Gastroesophageal sphincter (tissue), 4 donors: ENCODE data around the gene COL28A1. TPM values are rescaled to one million over a fixed set of nuclear protein-coding genes. Genes with fewer than 3 reads are reported as not detected.
"Not testable (repeated sequence)": the region's sequence is repeated elsewhere in the genome, so short reads cannot be mapped to it uniquely, and the experiment has no call there.

Experiments
- ATAC-seq: fragments of 150-250 bp; one replicate; pipeline ENCODE4 v1.9.1; 2016; ENCODE audit warnings: mild to moderate bottlenecking, moderate library complexity
- H3K27ac ChIP-seq, 4 donors: fragments of 200-600 bp; sonication (generic) in 3 of 4; 1 replicate in 3 of 4; 2 replicates in 1 of 4; pipeline ENCODE4 v1.5.1; 2016 to 2019
- H3K27me3 ChIP-seq: fragments of 200-600 bp; sonication (generic); one replicate; pipeline ENCODE4 v1.5.1; 2019
- H3K36me3 ChIP-seq, 2 donors: fragments of 200-600 bp; sonication (generic); one replicate each; pipeline ENCODE4 v1.5.1; 2019; ENCODE audit warnings: control low read depth in 1 of 2
- H3K4me1 ChIP-seq, 3 donors: fragments of 200-600 bp; sonication (generic); 1 replicate in 2 of 3; 2 replicates in 1 of 3; pipeline ENCODE4 v1.5.1; 2016 to 2019; ENCODE audit warnings: control low read depth in 2 of 3
- H3K4me3 ChIP-seq, 2 donors: fragments of 200-600 bp; sonication (generic); one replicate each; pipeline ENCODE4 v1.5.1; 2019; ENCODE audit warnings: mild to moderate bottlenecking in 1 of 2, moderate library complexity in 1 of 2
- H3K9me3 ChIP-seq, 3 donors: fragments of 200-600 bp; sonication (generic); one replicate each; pipeline ENCODE4 v1.5.1; 2017 to 2019; ENCODE audit warnings: control low read depth in 2 of 3
- CTCF ChIP-seq, 4 experiments: fragments of 200-600 bp in 2 of 4; fragments of 450-650 bp in 2 of 4; sonication (generic) in 1 of 4; IDR thresholded peaks; one replicate each; pipeline ENCODE4 v1.5.1; 2017 to 2019; ENCODE audit warnings: antibody characterized with exemption in 4 of 4, mild to moderate bottlenecking in 2 of 4, moderate library complexity in 2 of 4
- EP300 ChIP-seq: sonication (generic); formaldehyde crosslinking; IDR thresholded peaks from one replicate; pipeline ENCODE4 v1.6.1; 2017; ENCODE audit warnings: antibody characterized with exemption, mild to moderate bottlenecking
- POLR2A ChIP-seq, 2 donors: fragments of 450-650 bp; IDR thresholded peaks; one replicate each; pipeline ENCODE4 v1.6.1; 2017; ENCODE audit warnings: antibody characterized with exemption in 2 of 2, mild to moderate bottlenecking in 2 of 2, moderate library complexity in 1 of 2
- POLR2AphosphoS5 ChIP-seq: sonication (generic); formaldehyde crosslinking; IDR thresholded peaks from one replicate; pipeline ENCODE4 v1.6.1; 2017; ENCODE audit warnings: antibody characterized with exemption
- WGBS, 2 donors: methylation state at CpG; one replicate each; pipeline ENCODE4 v1.1.5; 2018; ENCODE audit warnings: low coverage in 1 of 2; 5-methylcytosine and 5-hydroxymethylcytosine counted together
- total RNA-seq, 4 donors: library from RNA; depleted of rRNA; stranded (reverse); fragments of >200 nt; gene quantifications; one replicate each; pipeline ENCODE4 v1.1.0, GENCODE V29; 2016

COL28A1 gene
- total RNA-seq, 4 donors from 2014 or later = 12.5 to 21.3 (median 18.7) TPM

- H3K27ac ChIP-seq = no peak overlapping the region
- H3K4me3 ChIP-seq = no peak overlapping the region
- WGBS, 2 donors = 93 to 97% methylated on average over 5 to 7 of the region's 7 CpGs
- no peak for ATAC-seq
- no peaks in the 10 kb centered on the region for H3K27me3 ChIP-seq
- H3K36me3 ChIP-seq = no peaks in the 10 kb centered on the region
- no peak for TF ChIP-seq POLR2A (IDR thresholded peaks at IDR 0.05)
- TF ChIP-seq POLR2AphosphoS5 = no peak
- no peak for TF ChIP-seq CTCF (IDR thresholded peaks at IDR 0.05)
- no peak for TF ChIP-seq EP300
- no peaks in the 10 kb centered on the region for H3K4me1 ChIP-seq
- no peaks in the 10 kb centered on the region for H3K9me3 ChIP-seq
Observed at GRCh38 chr7:7414791-7415603, 120.7 kb downstream of the COL28A1 start.

DNA sequence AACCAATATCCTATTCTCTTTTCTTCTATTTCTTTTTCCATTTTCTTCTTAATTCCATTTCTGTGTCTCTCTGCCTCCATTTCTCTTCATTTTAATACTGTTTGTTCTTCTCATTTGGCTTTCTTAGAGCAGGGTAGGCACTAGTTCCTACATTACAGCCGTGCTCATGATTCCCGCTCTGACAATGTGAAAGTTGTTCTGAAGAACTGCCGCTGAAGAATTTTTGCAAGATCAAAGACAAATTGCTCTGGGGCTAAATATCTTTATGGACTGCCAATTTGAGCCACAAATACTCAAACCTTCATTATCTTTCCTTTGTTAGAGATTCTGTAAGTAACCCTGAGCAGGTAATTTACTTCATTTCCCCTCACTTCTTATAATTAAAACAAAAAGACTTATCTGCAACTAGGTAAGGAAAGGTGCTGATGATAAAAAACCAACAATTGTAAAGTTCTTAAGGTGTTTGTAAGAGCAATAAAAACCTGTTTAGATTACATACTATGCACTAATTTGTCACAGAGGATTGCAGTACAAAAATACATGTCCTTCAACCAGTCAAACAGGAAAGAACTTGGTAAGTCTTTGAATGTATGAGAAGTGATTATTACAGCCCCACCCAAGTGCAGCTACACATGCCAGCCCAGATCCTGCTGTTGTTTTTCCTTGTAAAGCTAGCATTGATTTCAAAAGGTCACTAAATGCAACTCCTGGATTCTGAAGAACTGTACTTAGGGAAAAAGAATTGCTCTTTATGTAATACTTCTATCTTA is 127.5 kb downstream of the COL28A1 start:
- H3K4me1 ChIP-seq = no peaks in the 10 kb centered on the region
- H3K27me3 ChIP-seq = no peaks in the 10 kb centered on the region
- H3K27ac ChIP-seq = no peak overlapping the region
- H3K36me3 ChIP-seq = no peaks in the 10 kb centered on the region
- WGBS, 2 donors = 71 to 87% methylated on average over 3 of the region's 3 CpGs
- TF ChIP-seq POLR2A (IDR thresholded peaks at IDR 0.05) = no peak
- TF ChIP-seq POLR2AphosphoS5 = no peak
- no peak for TF ChIP-seq CTCF (IDR thresholded peaks at IDR 0.05)
- no peak for TF ChIP-seq EP300
- no peak overlapping the region for H3K4me3 ChIP-seq
- H3K9me3 ChIP-seq = no peaks in the 10 kb centered on the region
- ATAC-seq = no peak

- H3K4me1 ChIP-seq = no peaks in the 10 kb centered on the region
- TF ChIP-seq EP300 (no peak), POLR2A (IDR thresholded peaks at IDR 0.05) (no peak), POLR2AphosphoS5 (no peak), CTCF (IDR thresholded peaks at IDR 0.05) (no peak)
- H3K4me3 ChIP-seq = no peak overlapping the region
- no peak for ATAC-seq
- H3K27me3 ChIP-seq = no peaks in the 10 kb centered on the region
- H3K9me3 ChIP-seq = no peaks in the 10 kb centered on the region
- no peaks in the 10 kb centered on the region for H3K36me3 ChIP-seq
- H3K27ac ChIP-seq = no peak overlapping the region
Observed at GRCh38 chr7:7405461-7405860, 130.2 kb downstream of the COL28A1 start.

DNA sequence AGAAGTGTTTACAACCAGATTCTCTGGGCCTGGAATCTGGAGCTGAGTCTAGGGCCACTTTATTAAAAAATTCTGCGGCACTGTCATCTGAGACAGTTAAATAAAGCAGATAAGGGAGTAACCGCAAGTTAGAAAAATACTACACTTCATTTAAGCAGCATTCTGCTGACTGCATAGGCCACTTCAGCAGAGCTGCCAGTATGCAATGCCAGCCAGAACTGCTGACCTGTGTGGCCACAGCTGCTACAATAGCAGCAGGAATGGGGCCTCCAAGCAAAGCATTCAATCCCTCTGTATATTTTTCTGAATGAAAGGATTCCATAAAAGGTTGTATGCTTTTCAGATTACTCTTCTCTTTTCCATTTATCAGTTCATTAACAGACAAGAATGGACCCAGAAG is 136.0 kb downstream of the COL28A1 start:
- Histone ChIP-seq H3K9me3 (no peaks in the 10 kb centered on the region), H3K4me1 (no peaks in the 10 kb centered on the region), H3K4me3 (no peak overlapping the region), H3K36me3 (no peaks in the 10 kb centered on the region), H3K27me3 (no peaks in the 10 kb centered on the region), H3K27ac (no peak overlapping the region)
- 31 to 56% methylated on average over 2 of the region's 2 CpGs for WGBS, 2 donors
- ATAC-seq = no peak
- TF ChIP-seq POLR2A (IDR thresholded peaks at IDR 0.05) (no peak), CTCF (IDR thresholded peaks at IDR 0.05) (no peak), EP300 (no peak), POLR2AphosphoS5 (no peak)

GRCh38 chr7:7395785-7396184 is 139.9 kb downstream of the COL28A1 start:
- no peak for ATAC-seq
- H3K9me3 ChIP-seq = peaks cover 0 to 16% (median 0%) of the 10 kb centered on the region in 3 donors
- no peak overlapping the region for H3K4me3 ChIP-seq
- H3K27ac ChIP-seq = no peak overlapping the region
- H3K36me3 ChIP-seq = no peaks in the 10 kb centered on the region
- no peaks in the 10 kb centered on the region for H3K4me1 ChIP-seq
- H3K27me3 ChIP-seq = no peaks in the 10 kb centered on the region
- no peak for TF ChIP-seq CTCF (IDR thresholded peaks at IDR 0.05)
- no peak for TF ChIP-seq POLR2A (IDR thresholded peaks at IDR 0.05)
- no peak for TF ChIP-seq POLR2AphosphoS5
- no peak for TF ChIP-seq EP300
- WGBS, 2 donors = 81 to 83% methylated on average over 4 of the region's 4 CpGs

GRCh38 chr7:7388164-7388563 is 147.5 kb downstream of the COL28A1 start:
- not testable (repeated sequence) for H3K27me3 ChIP-seq, ATAC-seq, H3K36me3 ChIP-seq, H3K4me3 ChIP-seq, H3K4me1 ChIP-seq, H3K27ac ChIP-seq
- H3K9me3 ChIP-seq = peaks cover 0 to 41% (median 0%) of the 10 kb centered on the region in 3 donors
- 96 to 100% methylated on average over 1 to 4 of the region's 4 CpGs for WGBS, 2 donors
